Activated CD8-positive, alpha-beta memory T cell treated with anti-CD3 and anti-CD28 coated beads, Interleukin-2, amount 50 U/mL, for 1 hour (primary cell): ENCODE results near the gene POPDC3.
"Not testable (repeated sequence)": the region's sequence is repeated elsewhere in the genome, so short reads cannot be mapped to it uniquely, and the experiment has no call there.

Experiments
- DNase-seq: peaks from one replicate; pipeline ENCODE4 v3.0.0-alpha.2; 2020; ENCODE audit errors: extremely low read depth

Gene POPDC3

GRCh38 chr6:105179244-105180065, at the start of gene POPDC3:
Gene POPDC3, minus strand, starts transcription at chr6:105180014. Its CDS starts 18,105 bp downstream, at chr6:105161909.
- DNase-seq: no peak

- DNase-seq: no peak
Observed at GRCh38 chr6:105227295-105227767, 47.5 kb upstream of the POPDC3 start.

- no peak for DNase-seq
Observed at GRCh38 chr6:105226598-105227294, 46.9 kb upstream of the POPDC3 start.

- DNase-seq: no peak
Observed at GRCh38 chr6:105223242-105223641, 43.4 kb upstream of the POPDC3 start.

GRCh38 chr6:105221219-105221618, 41.4 kb upstream of the POPDC3 start:
- DNase-seq: not testable (repeated sequence)

- no peak for DNase-seq
Observed at GRCh38 chr6:105220186-105220585, 40.4 kb upstream of the POPDC3 start.

GRCh38 chr6:105219218-105219617, 39.4 kb upstream of the POPDC3 start:
- DNase-seq: not testable (repeated sequence)

GRCh38 chr6:105215506-105215905, 35.7 kb upstream of the POPDC3 start:
- no peak for DNase-seq

- DNase-seq: no peak
Observed at GRCh38 chr6:105214668-105215067, 34.9 kb upstream of the POPDC3 start.

- no peak for DNase-seq
Observed at GRCh38 chr6:105213272-105213671, 33.5 kb upstream of the POPDC3 start.

- DNase-seq: no peak
Observed at GRCh38 chr6:105212587-105212986, 32.8 kb upstream of the POPDC3 start.

- DNase-seq: no peak
Observed at GRCh38 chr6:105211831-105212230, 32.0 kb upstream of the POPDC3 start.

- no peak for DNase-seq
Observed at GRCh38 chr6:105210932-105211531, 31.2 kb upstream of the POPDC3 start.

GRCh38 chr6:105209950-105210706, 30.3 kb upstream of the POPDC3 start:
- DNase-seq: no peak

- DNase-seq: no peak
Observed at GRCh38 chr6:105207524-105208269, 27.9 kb upstream of the POPDC3 start.

GRCh38 chr6:105204768-105205167, 25.0 kb upstream of the POPDC3 start:
- DNase-seq: no peak

GRCh38 chr6:105204331-105204730, 24.5 kb upstream of the POPDC3 start:
- no peak for DNase-seq

- no peak for DNase-seq
Observed at GRCh38 chr6:105202486-105202885, 22.7 kb upstream of the POPDC3 start.

- no peak for DNase-seq
Observed at GRCh38 chr6:105200133-105200730, 20.4 kb upstream of the POPDC3 start.

- no peak for DNase-seq
Observed at GRCh38 chr6:105199711-105200110, 19.9 kb upstream of the POPDC3 start.

GRCh38 chr6:105196076-105196475, 16.3 kb upstream of the POPDC3 start:
- no peak for DNase-seq
